Measurements from ENCODE around the gene TM4SF4.

Gene TM4SF4

DNA sequence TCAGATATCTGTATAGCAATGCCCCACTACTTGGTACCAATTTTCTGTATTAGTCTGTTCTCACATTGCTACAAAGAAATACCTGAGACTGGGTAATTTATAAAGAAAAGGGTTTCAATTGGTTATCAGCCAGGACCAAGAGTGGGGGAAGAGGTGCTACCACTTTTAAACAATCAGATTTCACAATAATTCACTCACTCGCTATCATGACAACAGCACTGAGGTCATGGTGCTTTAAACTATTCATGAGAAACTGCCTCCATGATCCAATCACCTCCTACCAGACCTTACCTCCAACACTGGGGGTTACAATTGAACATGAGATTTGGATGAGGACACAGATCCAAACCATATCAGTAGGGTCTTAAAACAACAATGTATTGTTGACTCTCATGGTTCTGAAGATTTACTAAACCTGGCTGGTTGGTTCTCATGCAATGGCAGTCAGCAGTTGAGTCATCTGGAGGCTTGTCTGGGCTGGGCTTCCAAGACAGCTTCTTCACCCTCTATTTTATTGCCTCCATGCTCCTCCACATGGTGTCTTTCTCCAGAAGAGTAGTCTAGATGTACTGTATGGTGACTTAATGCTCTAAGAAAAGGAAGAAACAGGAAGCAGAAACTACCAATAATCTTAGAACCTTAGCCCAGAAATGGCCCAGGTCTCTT lies 21.2 kb upstream of the TM4SF4 start:
- H3K27ac ChIP-seq (ENCODE audit: low read depth, low read length), result no peak overlapping the region
- H3K4me1 ChIP-seq (ENCODE audit: control insufficient read depth in 1 of 2, insufficient read depth in 2 of 2, low read length in 2 of 2), result no peaks in the 10 kb centered on the region
- H3K27me3 ChIP-seq (ENCODE audit: control insufficient read depth in 1 of 2, insufficient read depth in 2 of 2, low read length in 2 of 2), result no peaks in the 10 kb centered on the region
- H3K9ac ChIP-seq (ENCODE audit: low read depth in 1 of 2, low read length in 2 of 2), result no peak overlapping the region
- no peak overlapping the region for H3K4me3 ChIP-seq (ENCODE audit: low read depth in 1 of 2, low read length in 2 of 2)
- no peaks in the 10 kb centered on the region for H3K36me3 ChIP-seq (ENCODE audit: control insufficient read depth in 1 of 2, insufficient read depth in 2 of 2, low read length in 2 of 2)
- peaks cover 10 to 11% of the 10 kb centered on the region in 2 donors for H3K9me3 ChIP-seq (ENCODE audit: control insufficient read depth in 1 of 2, low read length in 2 of 2)

DNA sequence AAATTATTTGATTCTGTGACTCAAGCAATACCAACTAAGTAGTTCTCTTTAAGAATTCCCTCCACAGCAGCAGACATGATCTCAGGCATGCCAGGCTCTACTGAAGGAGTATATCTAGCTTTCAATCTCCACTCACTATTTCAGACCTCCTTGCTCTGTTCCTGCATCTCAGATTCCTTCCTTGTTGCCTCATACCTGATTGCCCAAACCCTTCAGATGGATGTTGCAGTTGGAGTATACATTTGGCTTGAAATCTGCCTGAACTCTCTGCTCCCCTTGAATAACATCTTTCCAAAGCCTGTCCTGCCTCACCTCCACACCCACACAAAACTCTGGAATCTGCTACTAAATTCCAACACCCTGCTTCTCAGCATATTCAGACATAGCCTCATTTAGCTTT lies 19.8 kb upstream of the TM4SF4 start:
- Histone ChIP-seq H3K36me3 (ENCODE audit: control insufficient read depth in 1 of 2, insufficient read depth in 2 of 2, low read length in 2 of 2) (no peaks in the 10 kb centered on the region), H3K4me3 (ENCODE audit: low read depth in 1 of 2, low read length in 2 of 2) (no peak overlapping the region), H3K27ac (ENCODE audit: low read depth, low read length) (no peak overlapping the region), H3K9me3 (ENCODE audit: control insufficient read depth in 1 of 2, low read length in 2 of 2) (peaks cover 10 to 11% of the 10 kb centered on the region in 2 donors), H3K9ac (ENCODE audit: low read depth in 1 of 2, low read length in 2 of 2) (no peak overlapping the region), H3K27me3 (ENCODE audit: control insufficient read depth in 1 of 2, insufficient read depth in 2 of 2, low read length in 2 of 2) (no peaks in the 10 kb centered on the region), H3K4me1 (ENCODE audit: control insufficient read depth in 1 of 2, insufficient read depth in 2 of 2, low read length in 2 of 2) (peaks cover 4 to 5% of the 10 kb centered on the region in 2 donors)

GRCh38 chr3:149455366-149455765 lies 19.1 kb upstream of the TM4SF4 start:
- Histone ChIP-seq H3K36me3 (ENCODE audit: control insufficient read depth in 1 of 2, insufficient read depth in 2 of 2, low read length in 2 of 2) (no peaks in the 10 kb centered on the region), H3K27ac (ENCODE audit: low read depth, low read length) (no peak overlapping the region), H3K27me3 (ENCODE audit: control insufficient read depth in 1 of 2, insufficient read depth in 2 of 2, low read length in 2 of 2) (no peaks in the 10 kb centered on the region), H3K9me3 (ENCODE audit: control insufficient read depth in 1 of 2, low read length in 2 of 2) (peaks cover 10 to 11% of the 10 kb centered on the region in 2 donors), H3K9ac (ENCODE audit: low read depth in 1 of 2, low read length in 2 of 2) (no peak overlapping the region), H3K4me1 (ENCODE audit: control insufficient read depth in 1 of 2, insufficient read depth in 2 of 2, low read length in 2 of 2) (peaks cover 4 to 5% of the 10 kb centered on the region in 2 donors), H3K4me3 (ENCODE audit: low read depth in 1 of 2, low read length in 2 of 2) (no peak overlapping the region)

DNA sequence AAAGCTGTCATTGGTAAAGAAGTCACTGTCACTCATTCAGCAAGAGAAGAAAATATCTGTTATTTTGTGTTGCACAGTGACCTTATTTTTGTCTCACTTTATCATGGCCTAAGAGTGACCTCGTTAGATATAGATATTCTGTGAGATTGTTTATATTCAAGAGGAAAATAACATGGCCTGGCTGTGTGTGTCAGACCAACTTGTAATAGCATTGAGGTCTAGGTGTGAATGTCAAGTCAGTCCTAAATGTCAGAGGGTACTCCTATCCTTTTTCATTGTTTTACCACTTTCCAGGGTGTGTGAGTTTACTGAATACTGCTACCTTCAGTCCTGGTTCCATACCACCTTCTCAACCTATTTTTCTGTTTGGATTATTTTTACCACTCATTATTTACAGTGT lies 18.5 kb upstream of the TM4SF4 start:
- H3K27ac ChIP-seq (ENCODE audit: low read depth, low read length), result no peak overlapping the region
- H3K4me3 ChIP-seq (ENCODE audit: low read depth in 1 of 2, low read length in 2 of 2), result no peak overlapping the region
- peaks cover 4 to 6% of the 10 kb centered on the region in 2 donors for H3K4me1 ChIP-seq (ENCODE audit: control insufficient read depth in 1 of 2, insufficient read depth in 2 of 2, low read length in 2 of 2)
- H3K9me3 ChIP-seq (ENCODE audit: control insufficient read depth in 1 of 2, low read length in 2 of 2), result peaks cover 10 to 11% of the 10 kb centered on the region in 2 donors
- H3K27me3 ChIP-seq (ENCODE audit: control insufficient read depth in 1 of 2, insufficient read depth in 2 of 2, low read length in 2 of 2), result no peaks in the 10 kb centered on the region
- no peaks in the 10 kb centered on the region for H3K36me3 ChIP-seq (ENCODE audit: control insufficient read depth in 1 of 2, insufficient read depth in 2 of 2, low read length in 2 of 2)
- no peak overlapping the region for H3K9ac ChIP-seq (ENCODE audit: low read depth in 1 of 2, low read length in 2 of 2)

DNA sequence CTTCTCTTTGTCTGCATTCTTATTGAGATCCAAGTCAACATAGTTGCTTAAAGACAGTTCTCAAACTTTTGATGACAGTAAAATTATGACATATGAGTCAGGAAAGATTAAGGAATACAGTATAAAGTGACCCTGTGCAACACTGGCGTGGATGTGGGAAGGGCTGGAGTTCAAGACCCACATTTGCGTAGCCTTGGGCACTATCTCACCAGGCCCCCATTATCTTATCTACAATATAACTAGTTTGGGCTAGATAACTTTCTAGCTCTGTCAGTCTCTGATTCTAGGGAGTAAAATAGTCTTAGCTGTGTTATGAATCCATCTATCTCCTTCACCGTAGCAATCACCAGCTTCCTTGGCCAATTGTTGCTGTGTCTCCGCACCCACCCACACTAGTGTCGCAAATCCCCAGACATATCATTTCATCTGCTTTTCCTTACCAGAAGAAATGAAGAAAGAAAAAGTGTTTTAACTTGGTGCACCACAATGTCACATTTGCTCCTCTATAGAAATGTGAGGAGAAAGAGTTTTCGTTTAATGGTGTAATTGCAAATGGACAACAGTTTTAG lies 14.9 kb upstream of the TM4SF4 start:
- Histone ChIP-seq H3K36me3 (ENCODE audit: control insufficient read depth in 1 of 2, insufficient read depth in 2 of 2, low read length in 2 of 2) (no peaks in the 10 kb centered on the region), H3K27me3 (ENCODE audit: control insufficient read depth in 1 of 2, insufficient read depth in 2 of 2, low read length in 2 of 2) (no peaks in the 10 kb centered on the region), H3K9me3 (ENCODE audit: control insufficient read depth in 1 of 2, low read length in 2 of 2) (no peaks in the 10 kb centered on the region), H3K9ac (ENCODE audit: low read depth in 1 of 2, low read length in 2 of 2) (no peak overlapping the region), H3K4me1 (ENCODE audit: control insufficient read depth in 1 of 2, insufficient read depth in 2 of 2, low read length in 2 of 2) (peaks cover 7 to 12% of the 10 kb centered on the region in 2 donors), H3K4me3 (ENCODE audit: low read depth in 1 of 2, low read length in 2 of 2) (no peak overlapping the region), H3K27ac (ENCODE audit: low read depth, low read length) (no peak overlapping the region)

DNA sequence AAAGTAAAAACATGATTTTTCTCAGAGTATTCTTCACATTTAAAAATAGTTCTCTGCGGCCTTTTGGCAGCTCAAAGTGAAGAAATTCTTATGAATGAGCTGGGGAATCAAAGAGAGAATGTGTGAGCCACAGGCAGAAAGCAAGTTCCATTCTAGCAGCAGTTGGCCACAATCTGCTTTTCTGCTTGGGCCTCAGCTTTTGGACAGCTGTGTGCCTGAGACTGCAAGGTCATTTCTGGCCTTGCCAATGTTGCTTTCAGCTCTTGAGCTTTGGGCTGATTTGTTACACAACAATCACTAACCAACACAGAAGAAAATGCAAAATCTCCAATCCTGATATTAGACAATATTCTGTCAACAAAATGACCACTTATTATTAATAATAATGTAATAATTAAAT lies 14.4 kb upstream of the TM4SF4 start:
- H3K36me3 ChIP-seq (ENCODE audit: control insufficient read depth in 1 of 2, insufficient read depth in 2 of 2, low read length in 2 of 2), result no peaks in the 10 kb centered on the region
- no peaks in the 10 kb centered on the region for H3K9me3 ChIP-seq (ENCODE audit: control insufficient read depth in 1 of 2, low read length in 2 of 2)
- no peak overlapping the region for H3K27ac ChIP-seq (ENCODE audit: low read depth, low read length)

GRCh38 chr3:149462051-149462450 lies 12.4 kb upstream of the TM4SF4 start:
- Histone ChIP-seq H3K27ac (ENCODE audit: low read depth, low read length) (no peak overlapping the region), H3K9me3 (ENCODE audit: control insufficient read depth in 1 of 2, low read length in 2 of 2) (no peaks in the 10 kb centered on the region), H3K9ac (ENCODE audit: low read depth in 1 of 2, low read length in 2 of 2) (no peak overlapping the region), H3K4me1 (ENCODE audit: control insufficient read depth in 1 of 2, insufficient read depth in 2 of 2, low read length in 2 of 2) (peaks cover 22 to 27% of the 10 kb centered on the region in 2 donors), H3K36me3 (ENCODE audit: control insufficient read depth in 1 of 2, insufficient read depth in 2 of 2, low read length in 2 of 2) (no peaks in the 10 kb centered on the region), H3K27me3 (ENCODE audit: control insufficient read depth in 1 of 2, insufficient read depth in 2 of 2, low read length in 2 of 2) (no peaks in the 10 kb centered on the region), H3K4me3 (ENCODE audit: low read depth in 1 of 2, low read length in 2 of 2) (no peak overlapping the region)

More for the DNA sequence above, 14.4 kb upstream of the TM4SF4 start:
- Histone ChIP-seq H3K27me3 (ENCODE audit: control insufficient read depth in 1 of 2, insufficient read depth in 2 of 2, low read length in 2 of 2) (no peaks in the 10 kb centered on the region), H3K4me3 (ENCODE audit: low read depth in 1 of 2, low read length in 2 of 2) (no peak overlapping the region), H3K9ac (ENCODE audit: low read depth in 1 of 2, low read length in 2 of 2) (no peak overlapping the region), H3K4me1 (ENCODE audit: control insufficient read depth in 1 of 2, insufficient read depth in 2 of 2, low read length in 2 of 2) (peaks cover 11 to 12% of the 10 kb centered on the region in 2 donors)

- Histone ChIP-seq H3K27ac (ENCODE audit: low read depth, low read length) (no peak overlapping the region), H3K9me3 (ENCODE audit: control insufficient read depth in 1 of 2, low read length in 2 of 2) (no peaks in the 10 kb centered on the region), H3K9ac (ENCODE audit: low read depth in 1 of 2, low read length in 2 of 2) (no peak overlapping the region), H3K4me3 (ENCODE audit: low read depth in 1 of 2, low read length in 2 of 2) (no peak overlapping the region), H3K4me1 (ENCODE audit: control insufficient read depth in 1 of 2, insufficient read depth in 2 of 2, low read length in 2 of 2) (peaks cover 22 to 27% of the 10 kb centered on the region in 2 donors), H3K27me3 (ENCODE audit: control insufficient read depth in 1 of 2, insufficient read depth in 2 of 2, low read length in 2 of 2) (no peaks in the 10 kb centered on the region), H3K36me3 (ENCODE audit: control insufficient read depth in 1 of 2, insufficient read depth in 2 of 2, low read length in 2 of 2) (no peaks in the 10 kb centered on the region)
Measured at GRCh38 chr3:149462581-149463011, 11.9 kb upstream of the TM4SF4 start.

DNA sequence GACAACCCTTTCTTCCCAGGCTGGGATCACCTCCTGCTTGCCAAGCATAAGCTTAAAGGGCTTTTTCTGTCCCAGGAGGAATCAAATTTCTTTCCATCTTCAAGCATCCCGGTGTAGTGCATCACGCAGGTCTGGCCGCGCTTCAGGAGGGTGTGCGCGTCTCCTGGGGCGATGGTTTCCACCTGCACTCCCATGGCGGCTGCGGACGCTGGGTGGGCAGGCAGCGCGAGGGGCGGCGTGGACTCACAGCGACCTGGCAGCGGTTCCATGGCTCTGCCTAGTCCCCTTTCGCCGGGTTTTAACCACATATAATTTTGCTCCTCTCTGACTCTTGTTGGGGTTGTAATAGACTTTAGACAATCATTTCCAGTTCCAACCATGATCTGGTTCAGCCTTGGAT lies 10.6 kb upstream of the TM4SF4 start:
- no peak overlapping the region for H3K27ac ChIP-seq (ENCODE audit: low read depth, low read length)
- H3K27me3 ChIP-seq (ENCODE audit: control insufficient read depth in 1 of 2, insufficient read depth in 2 of 2, low read length in 2 of 2), result no peaks in the 10 kb centered on the region
- H3K9ac ChIP-seq (ENCODE audit: low read depth in 1 of 2, low read length in 2 of 2), result no peak overlapping the region
- H3K9me3 ChIP-seq (ENCODE audit: control insufficient read depth in 1 of 2, low read length in 2 of 2), result no peaks in the 10 kb centered on the region
- peaks cover 28 to 34% of the 10 kb centered on the region in 2 donors for H3K4me1 ChIP-seq (ENCODE audit: control insufficient read depth in 1 of 2, insufficient read depth in 2 of 2, low read length in 2 of 2)
- H3K36me3 ChIP-seq (ENCODE audit: control insufficient read depth in 1 of 2, insufficient read depth in 2 of 2, low read length in 2 of 2), result no peaks in the 10 kb centered on the region
- H3K4me3 ChIP-seq (ENCODE audit: low read depth in 1 of 2, low read length in 2 of 2), result no peak overlapping the region

- no peak overlapping the region for H3K27ac ChIP-seq (ENCODE audit: low read depth, low read length)
- no peaks in the 10 kb centered on the region for H3K27me3 ChIP-seq (ENCODE audit: control insufficient read depth in 1 of 2, insufficient read depth in 2 of 2, low read length in 2 of 2)
Measured at GRCh38 chr3:149464542-149465328, 9.8 kb upstream of the TM4SF4 start.

More at GRCh38 chr3:149464542-149465328, 9.8 kb upstream of the TM4SF4 start:
- H3K4me3 ChIP-seq (ENCODE audit: low read depth in 1 of 2, low read length in 2 of 2), result no peak overlapping the region
- H3K9ac ChIP-seq (ENCODE audit: low read depth in 1 of 2, low read length in 2 of 2), result no peak overlapping the region
- H3K4me1 ChIP-seq (ENCODE audit: control insufficient read depth in 1 of 2, insufficient read depth in 2 of 2, low read length in 2 of 2), result peaks cover 24 to 34% of the 10 kb centered on the region in 2 donors
- H3K36me3 ChIP-seq (ENCODE audit: control insufficient read depth in 1 of 2, insufficient read depth in 2 of 2, low read length in 2 of 2), result no peaks in the 10 kb centered on the region
- no peaks in the 10 kb centered on the region for H3K9me3 ChIP-seq (ENCODE audit: control insufficient read depth in 1 of 2, low read length in 2 of 2)
